ENCODE measurements around the gene NRXN3. TPM values are rescaled to one million over a fixed set of nuclear protein-coding genes. Genes with fewer than 3 reads are reported as not detected.

The NRXN3 gene
- total and polyA plus RNA-seq, 2 donors (not counting 1 experiment from before 2014, with no cell fraction given) = not detected

DNA sequence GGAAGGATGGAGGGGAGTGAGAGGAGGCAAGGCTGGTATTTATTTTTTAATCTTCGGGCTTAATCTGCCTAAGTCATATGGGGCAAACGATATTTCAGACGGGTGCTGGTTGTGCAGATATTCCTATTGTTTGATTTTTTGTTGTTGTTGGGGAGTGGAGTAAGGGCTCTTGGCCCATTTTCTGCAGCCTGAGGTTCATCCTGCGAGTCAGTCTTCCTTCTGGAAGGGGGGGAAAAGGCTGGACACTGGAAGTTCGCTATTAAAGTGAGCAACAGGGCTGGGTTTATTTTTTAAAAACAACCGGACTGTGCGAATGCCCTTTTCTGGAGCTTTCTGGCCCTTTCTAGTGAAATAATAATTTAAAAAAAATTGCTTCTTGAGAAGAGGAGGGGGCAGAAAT lies 2.3 kb downstream of the NRXN3 start:
- no peaks in the 10 kb centered on the region for H4K20me1 ChIP-seq (ENCODE audit: control insufficient read depth, insufficient read depth, low read length, poor library complexity, severe bottlenecking)
- H3K4me1 Mint-ChIP-seq = no peaks in the 10 kb centered on the region
- ATAC-seq (ENCODE audit: low read depth) (no peak), DNase-seq (no peak)
- no peak overlapping the region for H3K27ac ChIP-seq (ENCODE audit: low read length in 2 of 2)
- H3K79me2 ChIP-seq (ENCODE audit: control insufficient read depth, insufficient read depth, low read length) = no peaks in the 10 kb centered on the region
- H3K4me3 ChIP-seq (ENCODE audit: control extremely low read depth in 1 of 5, extremely low read depth in 1 of 5, insufficient read depth in 1 of 5, low read depth in 2 of 5, low read length in 4 of 5) = no peak overlapping the region
- no peak overlapping the region for H3K4me3 Mint-ChIP-seq
- intact Hi-C loops (cut with micrococcal nuclease) = no loop called here
- TF ChIP-seq EZH2 (IDR thresholded peaks at IDR 0.05; ENCODE audit: borderline replicate concordance, insufficient read depth, low read depth, low read length, poor library complexity, severe bottlenecking) = no peak
- TF ChIP-seq, protein P1, sequence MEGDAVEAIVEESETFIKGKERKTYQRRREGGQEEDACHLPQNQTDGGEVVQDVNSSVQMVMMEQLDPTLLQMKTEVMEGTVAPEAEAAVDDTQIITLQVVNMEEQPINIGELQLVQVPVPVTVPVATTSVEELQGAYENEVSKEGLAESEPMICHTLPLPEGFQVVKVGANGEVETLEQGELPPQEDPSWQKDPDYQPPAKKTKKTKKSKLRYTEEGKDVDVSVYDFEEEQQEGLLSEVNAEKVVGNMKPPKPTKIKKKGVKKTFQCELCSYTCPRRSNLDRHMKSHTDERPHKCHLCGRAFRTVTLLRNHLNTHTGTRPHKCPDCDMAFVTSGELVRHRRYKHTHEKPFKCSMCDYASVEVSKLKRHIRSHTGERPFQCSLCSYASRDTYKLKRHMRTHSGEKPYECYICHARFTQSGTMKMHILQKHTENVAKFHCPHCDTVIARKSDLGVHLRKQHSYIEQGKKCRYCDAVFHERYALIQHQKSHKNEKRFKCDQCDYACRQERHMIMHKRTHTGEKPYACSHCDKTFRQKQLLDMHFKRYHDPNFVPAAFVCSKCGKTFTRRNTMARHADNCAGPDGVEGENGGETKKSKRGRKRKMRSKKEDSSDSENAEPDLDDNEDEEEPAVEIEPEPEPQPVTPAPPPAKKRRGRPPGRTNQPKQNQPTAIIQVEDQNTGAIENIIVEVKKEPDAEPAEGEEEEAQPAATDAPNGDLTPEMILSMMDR (IDR thresholded peaks at IDR 0.05) = no peak
- H3K9me3 Mint-ChIP-seq (ENCODE audit: insufficient read depth) = no peaks in the 10 kb centered on the region
- no peak overlapping the region for H2AFZ ChIP-seq (ENCODE audit: insufficient read depth, low read depth, low read length, poor library complexity, severe bottlenecking)
- ChIA-PET POLR2A (no interaction called here), CTCF (no interaction called here)
- H3K27ac Mint-ChIP-seq = no peak overlapping the region
- H3K4me2 ChIP-seq (replicated peaks; ENCODE audit: low read depth, low read length, poor library complexity, severe bottlenecking) = no peak overlapping the region
- H3K27me3 ChIP-seq (replicated peaks in 1 of 4; ENCODE audit: control extremely low read depth in 1 of 4, control insufficient read depth in 3 of 4, insufficient read depth in 4 of 4, low read length in 3 of 4) = peaks cover 0 to 6% (median 0%) of the 10 kb centered on the region in 4 experiments
- WGBS (ENCODE audit: insufficient coverage) = 88% methylated on average over 6 of the region's 7 CpGs
- H3K36me3 ChIP-seq (replicated peaks in 1 of 2; ENCODE audit: control extremely low read depth in 1 of 2, control insufficient read depth in 1 of 2, extremely low read depth in 1 of 2, insufficient read depth in 2 of 2, low read length in 1 of 2) = no peaks in the 10 kb centered on the region
- H3K4me1 ChIP-seq (ENCODE audit: control insufficient read depth in 2 of 2, insufficient read depth in 2 of 2, low read length in 2 of 2) = no peaks in the 10 kb centered on the region
- H3K9me3 ChIP-seq (ENCODE audit: control extremely low read depth in 1 of 3, control insufficient read depth in 2 of 3, insufficient read depth in 1 of 3, low read length in 2 of 3) = peaks cover 0 to 5% (median 0%) of the 10 kb centered on the region in 3 donors
- H3K27me3 Mint-ChIP-seq = peaks cover 14% of the 10 kb centered on the region
- H3K9ac ChIP-seq (ENCODE audit: low read length) = no peak overlapping the region

DNA sequence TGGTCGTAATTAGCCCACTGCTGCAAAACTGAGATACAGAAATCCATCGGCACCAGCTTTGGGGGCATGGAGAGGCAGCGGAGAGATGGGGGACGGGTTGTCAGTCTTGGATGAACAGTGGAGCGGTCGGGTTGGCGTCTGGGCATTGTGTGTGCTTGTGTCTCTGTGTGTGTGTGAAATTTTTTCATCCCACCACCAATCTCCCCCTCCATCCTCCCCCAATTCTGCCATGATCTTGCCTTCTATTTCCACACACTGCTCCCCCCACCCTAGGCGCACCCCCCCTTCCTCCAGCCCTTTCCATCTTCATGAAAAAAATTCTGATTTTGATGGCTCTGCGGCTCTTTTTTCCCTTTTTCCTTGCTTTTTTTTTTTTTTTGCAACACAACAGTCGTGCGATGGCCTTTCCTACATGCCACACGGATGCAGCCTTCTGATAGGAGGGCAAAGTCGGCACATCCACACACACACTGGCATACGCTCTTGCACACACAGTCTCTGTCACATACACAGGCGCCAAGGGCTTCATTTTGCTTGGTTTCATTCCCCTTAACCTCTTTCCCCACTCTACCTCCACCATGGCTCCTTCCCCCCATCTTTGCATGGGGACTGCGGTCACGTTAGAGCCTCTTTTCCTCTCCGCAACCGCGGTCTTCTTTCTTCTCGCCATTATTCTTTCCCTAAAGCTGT lies 3.3 kb downstream of the NRXN3 start:
- Mint-ChIP-seq H3K4me1 (no peaks in the 10 kb centered on the region), H3K27ac (no peak overlapping the region), H3K27me3 (peaks cover 9% of the 10 kb centered on the region), H3K4me3 (no peak overlapping the region), H3K9me3 (ENCODE audit: insufficient read depth) (no peaks in the 10 kb centered on the region)
- Histone ChIP-seq H3K27ac (ENCODE audit: low read length in 2 of 2) (no peak overlapping the region), H4K20me1 (ENCODE audit: control insufficient read depth, insufficient read depth, low read length, poor library complexity, severe bottlenecking) (no peaks in the 10 kb centered on the region), H3K36me3 (replicated peaks in 1 of 2; ENCODE audit: control extremely low read depth in 1 of 2, control insufficient read depth in 1 of 2, extremely low read depth in 1 of 2, insufficient read depth in 2 of 2, low read length in 1 of 2) (no peaks in the 10 kb centered on the region), H3K9ac (ENCODE audit: low read length) (no peak overlapping the region), H3K9me3 (ENCODE audit: control extremely low read depth in 1 of 3, control insufficient read depth in 2 of 3, insufficient read depth in 1 of 3, low read length in 2 of 3) (peaks cover 0 to 5% (median 0%) of the 10 kb centered on the region in 3 donors), H3K27me3 (replicated peaks in 1 of 4; ENCODE audit: control extremely low read depth in 1 of 4, control insufficient read depth in 3 of 4, insufficient read depth in 4 of 4, low read length in 3 of 4) (peaks cover 0 to 6% (median 0%) of the 10 kb centered on the region in 4 experiments), H3K4me1 (ENCODE audit: control insufficient read depth in 2 of 2, insufficient read depth in 2 of 2, low read length in 2 of 2) (no peaks in the 10 kb centered on the region), H2AFZ (ENCODE audit: insufficient read depth, low read depth, low read length, poor library complexity, severe bottlenecking) (no peak overlapping the region), H3K4me3 (ENCODE audit: control extremely low read depth in 1 of 5, extremely low read depth in 1 of 5, insufficient read depth in 1 of 5, low read depth in 2 of 5, low read length in 4 of 5) (no peak overlapping the region), H3K4me2 (replicated peaks; ENCODE audit: low read depth, low read length, poor library complexity, severe bottlenecking) (no peak overlapping the region), H3K79me2 (ENCODE audit: control insufficient read depth, insufficient read depth, low read length) (no peaks in the 10 kb centered on the region)
- ChIA-PET CTCF (no interaction called here), POLR2A (no interaction called here)
- TF ChIP-seq, protein P1 (IDR thresholded peaks at IDR 0.05) = no peak
- TF ChIP-seq EZH2 (IDR thresholded peaks at IDR 0.05; ENCODE audit: borderline replicate concordance, insufficient read depth, low read depth, low read length, poor library complexity, severe bottlenecking) = no peak
- intact Hi-C loops (cut with micrococcal nuclease) = no loop called here
- WGBS (ENCODE audit: insufficient coverage) = 92% methylated on average over 6 of the region's 21 CpGs
- no peak for DNase-seq
- ATAC-seq (ENCODE audit: low read depth) = no peak
